DMS114 treated with DMSO at 0.1 percent for 48 hours (cell line): Measurements from ENCODE around the gene GHRL.
A peak's percentile ranks its signal among the peaks of the same experiment; 100 is the strongest.

ENCODE experiments used
- DNase-seq: peaks from one replicate; lab custom pipeline; 2025; ENCODE audit not compliant: unreplicated experiment; lab: John Stamatoyannopoulos, UW

Gene GHRL

GRCh38 chr3:10248184-10248983 lies 44.4 kb downstream of the GHRL start, which contains the start of gene TATDN2:
TATDN2 (plus strand) TSS chr3:10248459; CDS start chr3:10249201, 742 bp downstream.
- peak; percentile 88 for DNase-seq

- no peak for DNase-seq
Measured at GRCh38 chr3:10247679-10248183, 45.0 kb downstream of the GHRL start.

- DNase-seq = no peak
Measured at GRCh38 chr3:10245081-10245712, 47.5 kb downstream of the GHRL start.

- DNase-seq = no peak
Measured at GRCh38 chr3:10244009-10244408, 48.7 kb downstream of the GHRL start.

- no peak for DNase-seq
Measured at GRCh38 chr3:10242182-10243065, 50.3 kb downstream of the GHRL start.

GRCh38 chr3:10240799-10241198 lies 51.9 kb downstream of the GHRL start:
- no peak for DNase-seq

GRCh38 chr3:10238345-10239183 lies 54.2 kb downstream of the GHRL start:
- DNase-seq = no peak
